ENCODE data around the gene GGN.

The GGN gene

DNA sequence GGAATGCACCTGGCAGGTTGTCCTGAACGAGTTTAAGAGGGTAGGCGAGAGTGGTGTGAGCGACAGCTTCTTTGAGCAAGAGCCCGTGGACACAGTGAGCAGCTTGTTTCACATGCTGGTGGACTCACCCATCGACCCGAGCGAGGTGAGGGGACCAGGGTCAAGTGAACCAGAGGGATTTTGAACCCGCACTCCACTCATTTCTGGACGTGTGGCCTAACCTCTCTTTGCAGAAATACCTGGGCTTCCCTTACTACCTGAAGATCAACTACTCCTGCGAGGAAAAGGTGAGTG lies 50.5 kb downstream of the GGN start:
- peak overlapping the region; percentile 68 to 95 for H3K4me3 ChIP-seq
- H3K9me3 ChIP-seq = no peaks in the 10 kb centered on the region
- H3K27me3 ChIP-seq = no peaks in the 10 kb centered on the region
- H3K4me1 ChIP-seq = peaks cover 0 to 30% (median 19%) of the 10 kb centered on the region in 4 donors
- H3K36me3 ChIP-seq = peaks cover 0 to 16% (median 7%) of the 10 kb centered on the region in 3 donors
- peak overlapping the region; percentile 91 to 99 for H3K27ac ChIP-seq
- intact Hi-C loops (cut with DNase I; ENCODE audit: low total_unique reads) = loop anchor here (5.0 to 10.0 kb wide), 2 partner anchors 35 to 433 kb away; partner anchors contain the start of genes PSMD8, SIPA1L3 and WDR87
- no peak for DNase-seq
- TF ChIP-seq, protein P1, sequence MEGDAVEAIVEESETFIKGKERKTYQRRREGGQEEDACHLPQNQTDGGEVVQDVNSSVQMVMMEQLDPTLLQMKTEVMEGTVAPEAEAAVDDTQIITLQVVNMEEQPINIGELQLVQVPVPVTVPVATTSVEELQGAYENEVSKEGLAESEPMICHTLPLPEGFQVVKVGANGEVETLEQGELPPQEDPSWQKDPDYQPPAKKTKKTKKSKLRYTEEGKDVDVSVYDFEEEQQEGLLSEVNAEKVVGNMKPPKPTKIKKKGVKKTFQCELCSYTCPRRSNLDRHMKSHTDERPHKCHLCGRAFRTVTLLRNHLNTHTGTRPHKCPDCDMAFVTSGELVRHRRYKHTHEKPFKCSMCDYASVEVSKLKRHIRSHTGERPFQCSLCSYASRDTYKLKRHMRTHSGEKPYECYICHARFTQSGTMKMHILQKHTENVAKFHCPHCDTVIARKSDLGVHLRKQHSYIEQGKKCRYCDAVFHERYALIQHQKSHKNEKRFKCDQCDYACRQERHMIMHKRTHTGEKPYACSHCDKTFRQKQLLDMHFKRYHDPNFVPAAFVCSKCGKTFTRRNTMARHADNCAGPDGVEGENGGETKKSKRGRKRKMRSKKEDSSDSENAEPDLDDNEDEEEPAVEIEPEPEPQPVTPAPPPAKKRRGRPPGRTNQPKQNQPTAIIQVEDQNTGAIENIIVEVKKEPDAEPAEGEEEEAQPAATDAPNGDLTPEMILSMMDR (IDR thresholded peaks at IDR 0.05) = no peak

- Histone ChIP-seq H3K27ac (peak overlapping the region; percentile 91 to 99), H3K4me1 (peaks cover 0 to 30% (median 19%) of the 10 kb centered on the region in 4 donors), H3K27me3 (no peaks in the 10 kb centered on the region), H3K9me3 (no peaks in the 10 kb centered on the region), H3K4me3 (peak overlapping the region; percentile 68 to 95), H3K36me3 (peaks cover 0 to 16% (median 7%) of the 10 kb centered on the region in 3 donors)
- intact Hi-C loops (cut with DNase I; ENCODE audit: low total_unique reads) = loop anchor here (5.0 to 10.0 kb wide), 2 partner anchors 36 to 432 kb away; partner anchors contain the start of genes PSMD8, SIPA1L3 and WDR87
- TF ChIP-seq, protein P1 (IDR thresholded peaks at IDR 0.05) = no peak
- DNase-seq = peak; percentile 93 to 98
Measured at GRCh38 chr19:38336638-38337359, 51.0 kb downstream of the GGN start.

GRCh38 chr19:38335949-38336637 lies 51.7 kb downstream of the GGN start:
- intact Hi-C loops (cut with DNase I; ENCODE audit: low total_unique reads) = loop anchor here (5.0 to 10.0 kb wide), 2 partner anchors 36 to 431 kb away; partner anchors contain the start of genes PSMD8, SIPA1L3 and WDR87
- H3K4me1 ChIP-seq = peaks cover 0 to 30% (median 19%) of the 10 kb centered on the region in 4 donors
- TF ChIP-seq, protein P1 (IDR thresholded peaks at IDR 0.05) = no peak
- peak; percentile 95 to 97 for DNase-seq
- H3K4me3 ChIP-seq = peak overlapping the region; percentile 68 to 95
- no peaks in the 10 kb centered on the region for H3K27me3 ChIP-seq
- no peaks in the 10 kb centered on the region for H3K9me3 ChIP-seq
- peaks cover 0 to 9% (median 7%) of the 10 kb centered on the region in 3 donors for H3K36me3 ChIP-seq
- peak overlapping the region; percentile 91 to 99 for H3K27ac ChIP-seq
